SK-N-SH treated with all-trans-retinoic acid at 6 μM for 48 hours (cell line): ENCODE data around the gene PPP1R36.
A peak's percentile ranks its signal among the peaks of the same experiment; 100 is the strongest.

Source experiments
- ATAC-seq: fragments of 200-7000 bp; cut with Tn5 transposase; 3 replicates; pipeline ENCODE4 v1.9.1; 2020; ENCODE audit warnings: mild to moderate bottlenecking, moderate library complexity
- BACH2 ChIP-seq: fragments of 250-450 bp; sonication (Bioruptor Pico); IDR thresholded peaks from 2 replicates; pipeline ENCODE4 v1.9.0; 2021; ENCODE audit warnings: mild to moderate bottlenecking, borderline replicate concordance
- CSDC2 ChIP-seq: fragments of 250-450 bp; sonication (Bioruptor Pico); IDR thresholded peaks from 2 replicates; pipeline ENCODE4 v1.5.0; 2020; ENCODE audit warnings: mild to moderate bottlenecking, moderate library complexity
- ESRRG ChIP-seq: fragments of 250-450 bp; sonication (Bioruptor Pico); IDR thresholded peaks from 2 replicates; pipeline ENCODE4 v1.6.1; 2021; ENCODE audit warnings: mild to moderate bottlenecking
- ISL1 ChIP-seq: fragments of 250-450 bp; sonication (Bioruptor Pico); IDR thresholded peaks from 2 replicates; pipeline ENCODE4 v2.1.2; 2022; ENCODE audit warnings: mild to moderate bottlenecking, moderate library complexity
- OSR1 ChIP-seq: fragments of 250-450 bp; sonication (Bioruptor Pico); IDR thresholded peaks from 2 replicates; pipeline ENCODE4 v1.8.0; 2022; ENCODE audit warnings: moderate library complexity, mild to moderate bottlenecking, inconsistent platforms
- SNAI2 ChIP-seq: fragments of 250-450 bp; sonication (Bioruptor Pico); IDR thresholded peaks from 2 replicates; pipeline ENCODE4 v1.5.0; 2020; ENCODE audit warnings: mild to moderate bottlenecking, moderate library complexity
- TCF4 ChIP-seq: fragments of 250-450 bp; sonication (Bioruptor Pico); IDR thresholded peaks from 2 replicates; pipeline ENCODE4 v1.8.0; 2021; ENCODE audit warnings: mild to moderate bottlenecking, moderate library complexity, borderline replicate concordance
- TOX ChIP-seq: fragments of 250-450 bp; sonication (Bioruptor Pico); IDR thresholded peaks from 2 replicates; pipeline ENCODE4 v1.8.0; 2021; ENCODE audit warnings: mild to moderate bottlenecking, moderate library complexity, borderline replicate concordance
- ZC3H10 ChIP-seq: fragments of 250-450 bp; sonication (Bioruptor Pico); IDR thresholded peaks from 2 replicates; pipeline ENCODE4 v1.5.1; 2021; ENCODE audit warnings: mild to moderate bottlenecking, moderate library complexity
- ZFP3 ChIP-seq: fragments of 250-450 bp; sonication (Bioruptor Pico); IDR thresholded peaks from 2 replicates; pipeline ENCODE4 v1.5.0; 2020; ENCODE audit warnings: mild to moderate bottlenecking, moderate library complexity
- ZFP30 ChIP-seq: fragments of 450-650 bp; formaldehyde crosslinking; IDR thresholded peaks from 2 replicates; pipeline ENCODE4 v1.5.0; 2022; ENCODE audit warnings: mild to moderate bottlenecking, moderate library complexity
- ZNF565 ChIP-seq: fragments of 450-650 bp; formaldehyde crosslinking; conservative IDR thresholded peaks from 2 replicates; pipeline ENCODE4 v1.5.0; 2020; ENCODE audit warnings: low read depth, mild to moderate bottlenecking, moderate library complexity
- ZNF70 ChIP-seq: fragments of 450-650 bp; formaldehyde crosslinking; IDR thresholded peaks from 2 replicates; pipeline ENCODE4 v1.5.0; 2020; ENCODE audit warnings: mild to moderate bottlenecking, moderate library complexity
- ZNF8 ChIP-seq: fragments of 450-650 bp; formaldehyde crosslinking; IDR thresholded peaks from 2 replicates; pipeline ENCODE4 v1.5.0; 2020; ENCODE audit warnings: mild to moderate bottlenecking, moderate library complexity
- TF ChIP-seq, protein P1 (sequence below): fragments of 250-450 bp; sonication (Bioruptor Pico); IDR thresholded peaks from 2 replicates; pipeline ENCODE4 v1.5.1; 2021; ENCODE audit warnings: mild to moderate bottlenecking, moderate library complexity
- TF ChIP-seq, protein P2 (sequence below): fragments of 250-450 bp; sonication (Bioruptor Pico); IDR thresholded peaks from 2 replicates; pipeline ENCODE4 v1.8.0; 2021; ENCODE audit warnings: low read depth, mild to moderate bottlenecking, moderate library complexity, borderline replicate concordance
- TF ChIP-seq, protein P3 (sequence below): fragments of 250-450 bp; sonication (Bioruptor Pico); IDR thresholded peaks from 2 replicates; pipeline ENCODE4 v1.5.0; 2020; ENCODE audit warnings: mild to moderate bottlenecking, moderate library complexity
- TF ChIP-seq, protein P4 (sequence below): fragments of 250-450 bp; sonication (Bioruptor Pico); IDR thresholded peaks from 2 replicates; pipeline ENCODE4 v1.8.0; 2020; ENCODE audit warnings: mild to moderate bottlenecking, moderate library complexity, borderline replicate concordance

Gene PPP1R36

DNA sequence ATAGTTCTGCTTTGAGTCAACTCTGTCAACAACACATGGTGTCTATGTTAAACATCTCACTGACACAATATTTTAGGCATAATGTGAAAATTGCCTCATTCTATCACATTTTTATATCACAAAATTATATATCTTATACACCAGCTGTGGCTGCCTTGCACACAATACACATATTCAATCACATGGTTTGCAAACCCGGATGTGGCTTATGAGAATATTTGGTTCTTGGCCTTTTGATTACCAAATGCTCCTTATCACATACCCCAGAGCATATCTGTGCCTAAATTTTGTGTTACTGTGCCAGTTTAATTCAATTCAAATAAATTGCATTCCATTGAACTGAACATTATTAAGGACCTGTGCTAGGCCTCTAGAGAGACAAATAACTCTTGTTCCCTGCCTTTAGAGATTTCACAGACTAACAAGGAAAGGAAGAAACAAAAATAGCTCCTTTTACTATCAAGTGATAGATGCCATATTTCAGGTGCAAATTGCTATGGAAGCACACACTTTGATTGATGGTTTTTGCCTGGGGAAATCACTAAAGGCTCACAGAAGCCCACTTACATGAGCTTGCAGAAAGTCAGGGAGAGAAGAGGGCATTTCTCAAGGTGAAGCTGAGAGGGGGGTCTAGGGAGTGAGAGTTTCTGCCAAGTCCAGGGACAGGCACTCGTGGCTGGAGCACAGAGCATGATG lies 63.4 kb downstream of the PPP1R36 start:
- TF ChIP-seq BACH2 (CRISPR knock-in tag) (no peak), ISL1 (peak; percentile 38; the same call in 1 of the 2 replicates), CSDC2 (no peak)
- TF ChIP-seq, protein P1, sequence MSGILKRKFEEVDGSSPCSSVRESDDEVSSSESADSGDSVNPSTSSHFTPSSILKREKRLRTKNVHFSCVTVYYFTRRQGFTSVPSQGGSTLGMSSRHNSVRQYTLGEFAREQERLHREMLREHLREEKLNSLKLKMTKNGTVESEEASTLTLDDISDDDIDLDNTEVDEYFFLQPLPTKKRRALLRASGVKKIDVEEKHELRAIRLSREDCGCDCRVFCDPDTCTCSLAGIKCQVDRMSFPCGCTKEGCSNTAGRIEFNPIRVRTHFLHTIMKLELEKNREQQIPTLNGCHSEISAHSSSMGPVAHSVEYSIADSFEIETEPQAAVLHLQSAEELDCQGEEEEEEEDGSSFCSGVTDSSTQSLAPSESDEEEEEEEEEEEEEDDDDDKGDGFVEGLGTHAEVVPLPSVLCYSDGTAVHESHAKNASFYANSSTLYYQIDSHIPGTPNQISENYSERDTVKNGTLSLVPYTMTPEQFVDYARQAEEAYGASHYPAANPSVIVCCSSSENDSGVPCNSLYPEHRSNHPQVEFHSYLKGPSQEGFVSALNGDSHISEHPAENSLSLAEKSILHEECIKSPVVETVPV, result no peak
- ATAC-seq, result no peak

DNA sequence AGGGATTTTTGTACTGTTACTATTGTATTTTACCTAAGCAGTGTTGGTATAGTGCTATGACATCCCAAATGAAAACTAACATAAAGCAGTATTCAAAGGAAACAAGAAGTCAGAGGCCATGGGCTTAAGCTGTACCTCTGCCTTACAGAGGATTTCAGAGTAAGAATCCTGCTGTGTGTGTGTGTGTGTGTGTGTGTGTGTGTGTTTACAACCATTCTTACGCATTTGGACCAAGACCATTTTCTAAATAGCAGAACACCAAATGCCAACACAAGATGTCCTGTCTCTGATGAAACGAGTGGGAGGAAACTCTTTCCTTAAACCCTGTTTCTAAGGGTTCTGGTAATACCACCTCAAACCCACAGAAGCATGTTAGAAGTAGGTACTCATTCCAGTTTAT lies 64.4 kb downstream of the PPP1R36 start:
- TF ChIP-seq OSR1 (no peak), BACH2 (CRISPR knock-in tag) (no peak), ZC3H10 (CRISPR knock-in tag) (no peak), ZNF8 (no peak), ZFP3 (CRISPR knock-in tag) (no peak), ZNF565 (CRISPR knock-in tag) (no peak), ESRRG (CRISPR knock-in tag) (no peak)
- TF ChIP-seq, protein P2, sequence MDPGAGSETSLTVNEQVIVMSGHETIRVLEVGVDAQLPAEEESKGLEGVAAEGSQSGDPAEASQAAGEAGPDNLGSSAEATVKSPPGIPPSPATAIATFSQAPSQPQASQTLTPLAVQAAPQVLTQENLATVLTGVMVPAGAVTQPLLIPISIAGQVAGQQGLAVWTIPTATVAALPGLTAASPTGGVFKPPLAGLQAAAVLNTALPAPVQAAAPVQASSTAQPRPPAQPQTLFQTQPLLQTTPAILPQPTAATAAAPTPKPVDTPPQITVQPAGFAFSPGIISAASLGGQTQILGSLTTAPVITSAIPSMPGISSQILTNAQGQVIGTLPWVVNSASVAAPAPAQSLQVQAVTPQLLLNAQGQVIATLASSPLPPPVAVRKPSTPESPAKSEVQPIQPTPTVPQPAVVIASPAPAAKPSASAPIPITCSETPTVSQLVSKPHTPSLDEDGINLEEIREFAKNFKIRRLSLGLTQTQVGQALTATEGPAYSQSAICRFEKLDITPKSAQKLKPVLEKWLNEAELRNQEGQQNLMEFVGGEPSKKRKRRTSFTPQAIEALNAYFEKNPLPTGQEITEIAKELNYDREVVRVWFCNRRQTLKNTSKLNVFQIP (CRISPR knock-in tag), result no peak
- ATAC-seq, result no peak

DNA sequence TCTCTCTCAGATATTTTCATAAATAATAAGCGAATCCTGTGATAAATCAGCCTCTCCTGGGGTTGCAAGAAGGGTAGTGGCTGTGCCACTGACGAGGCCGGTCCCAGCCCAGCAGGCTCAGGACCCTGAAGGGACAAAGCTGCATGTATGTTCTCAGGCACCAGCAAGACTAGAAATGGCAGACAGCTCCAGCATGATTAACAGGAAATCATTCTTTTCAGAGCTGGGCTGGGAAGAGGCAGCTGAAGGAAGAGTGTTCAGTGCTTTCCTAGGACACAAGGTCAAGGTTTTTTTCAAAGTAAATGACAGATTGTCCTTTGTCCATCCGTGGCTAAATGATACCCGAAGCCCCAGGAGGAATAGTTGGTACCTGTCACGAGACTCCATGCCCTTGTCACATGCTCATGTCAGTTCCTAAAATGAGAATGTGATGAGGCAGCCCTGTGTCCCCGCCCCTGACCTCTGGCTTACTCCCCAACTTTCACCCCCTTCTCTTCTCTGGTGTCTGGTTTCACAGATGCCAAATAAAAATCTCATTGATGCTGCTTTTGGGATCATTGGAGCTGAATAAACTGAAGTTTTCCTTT lies 65.1 kb downstream of the PPP1R36 start:
- no peak for ATAC-seq
- TF ChIP-seq ZNF8 (no peak), ISL1 (no peak), BACH2 (CRISPR knock-in tag) (no peak), ZC3H10 (CRISPR knock-in tag) (no peak), ZFP30 (CRISPR knock-in tag) (no peak), TOX (CRISPR knock-in tag) (no peak), ZNF70 (CRISPR knock-in tag) (no peak), ZNF565 (CRISPR knock-in tag) (no peak)
- TF ChIP-seq, protein P1, result no peak

DNA sequence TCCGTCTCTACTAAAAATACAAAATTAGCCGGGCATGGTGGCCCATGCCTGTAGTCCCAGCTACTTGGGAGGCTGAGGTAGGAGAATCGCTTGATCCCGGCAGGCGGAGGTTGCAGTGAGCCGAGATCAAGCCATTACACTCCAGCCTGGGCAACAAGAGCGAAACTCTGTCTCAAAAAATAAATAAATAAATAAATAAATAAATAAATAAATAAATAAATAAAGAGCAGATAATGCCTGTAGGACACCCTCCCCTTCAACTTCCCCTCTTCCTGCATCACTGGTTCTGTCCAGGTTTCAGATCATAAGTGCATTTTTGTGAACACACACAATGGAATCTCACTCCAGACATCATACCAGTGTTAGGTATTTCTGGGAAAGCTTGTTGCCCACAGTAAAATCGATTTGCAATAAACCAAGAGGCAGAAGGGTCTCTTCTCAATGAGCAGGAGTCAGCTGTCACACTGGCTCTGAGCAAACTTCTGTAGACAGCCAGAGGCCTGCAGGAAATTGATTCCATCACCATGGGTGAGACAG lies 68.2 kb downstream of the PPP1R36 start:
- ATAC-seq, result peak; percentile 74

DNA sequence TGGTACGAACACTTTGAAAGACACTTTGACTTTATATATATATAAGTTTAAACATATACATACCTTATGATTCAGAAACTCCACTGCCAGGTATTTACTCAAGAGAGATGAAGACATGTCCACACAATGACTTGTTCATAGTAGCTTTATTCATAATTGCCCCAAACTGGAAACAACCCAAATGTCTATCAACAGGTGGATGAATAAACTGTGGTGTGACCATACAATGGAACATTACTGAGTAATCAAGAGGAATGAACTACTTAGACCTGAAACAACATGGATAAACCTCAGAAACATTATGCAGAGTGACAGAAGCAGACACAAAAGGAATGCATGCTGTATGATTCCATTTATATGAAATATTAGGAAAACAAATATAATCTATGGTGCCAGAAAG lies 71.1 kb downstream of the PPP1R36 start:
- no peak for ATAC-seq
- TF ChIP-seq ESRRG (CRISPR knock-in tag) (no peak), TOX (CRISPR knock-in tag) (no peak), SNAI2 (no peak), ZFP30 (CRISPR knock-in tag) (no peak), BACH2 (CRISPR knock-in tag) (no peak), ZNF8 (no peak), TCF4 (CRISPR knock-in tag) (no peak), OSR1 (no peak), ZC3H10 (CRISPR knock-in tag) (no peak), ZNF70 (CRISPR knock-in tag) (no peak)
- TF ChIP-seq, protein P3, sequence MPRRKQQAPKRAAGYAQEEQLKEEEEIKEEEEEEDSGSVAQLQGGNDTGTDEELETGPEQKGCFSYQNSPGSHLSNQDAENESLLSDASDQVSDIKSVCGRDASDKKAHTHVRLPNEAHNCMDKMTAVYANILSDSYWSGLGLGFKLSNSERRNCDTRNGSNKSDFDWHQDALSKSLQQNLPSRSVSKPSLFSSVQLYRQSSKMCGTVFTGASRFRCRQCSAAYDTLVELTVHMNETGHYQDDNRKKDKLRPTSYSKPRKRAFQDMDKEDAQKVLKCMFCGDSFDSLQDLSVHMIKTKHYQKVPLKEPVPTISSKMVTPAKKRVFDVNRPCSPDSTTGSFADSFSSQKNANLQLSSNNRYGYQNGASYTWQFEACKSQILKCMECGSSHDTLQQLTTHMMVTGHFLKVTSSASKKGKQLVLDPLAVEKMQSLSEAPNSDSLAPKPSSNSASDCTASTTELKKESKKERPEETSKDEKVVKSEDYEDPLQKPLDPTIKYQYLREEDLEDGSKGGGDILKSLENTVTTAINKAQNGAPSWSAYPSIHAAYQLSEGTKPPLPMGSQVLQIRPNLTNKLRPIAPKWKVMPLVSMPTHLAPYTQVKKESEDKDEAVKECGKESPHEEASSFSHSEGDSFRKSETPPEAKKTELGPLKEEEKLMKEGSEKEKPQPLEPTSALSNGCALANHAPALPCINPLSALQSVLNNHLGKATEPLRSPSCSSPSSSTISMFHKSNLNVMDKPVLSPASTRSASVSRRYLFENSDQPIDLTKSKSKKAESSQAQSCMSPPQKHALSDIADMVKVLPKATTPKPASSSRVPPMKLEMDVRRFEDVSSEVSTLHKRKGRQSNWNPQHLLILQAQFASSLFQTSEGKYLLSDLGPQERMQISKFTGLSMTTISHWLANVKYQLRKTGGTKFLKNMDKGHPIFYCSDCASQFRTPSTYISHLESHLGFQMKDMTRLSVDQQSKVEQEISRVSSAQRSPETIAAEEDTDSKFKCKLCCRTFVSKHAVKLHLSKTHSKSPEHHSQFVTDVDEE (CRISPR knock-in tag), result no peak
- TF ChIP-seq, protein P4, sequence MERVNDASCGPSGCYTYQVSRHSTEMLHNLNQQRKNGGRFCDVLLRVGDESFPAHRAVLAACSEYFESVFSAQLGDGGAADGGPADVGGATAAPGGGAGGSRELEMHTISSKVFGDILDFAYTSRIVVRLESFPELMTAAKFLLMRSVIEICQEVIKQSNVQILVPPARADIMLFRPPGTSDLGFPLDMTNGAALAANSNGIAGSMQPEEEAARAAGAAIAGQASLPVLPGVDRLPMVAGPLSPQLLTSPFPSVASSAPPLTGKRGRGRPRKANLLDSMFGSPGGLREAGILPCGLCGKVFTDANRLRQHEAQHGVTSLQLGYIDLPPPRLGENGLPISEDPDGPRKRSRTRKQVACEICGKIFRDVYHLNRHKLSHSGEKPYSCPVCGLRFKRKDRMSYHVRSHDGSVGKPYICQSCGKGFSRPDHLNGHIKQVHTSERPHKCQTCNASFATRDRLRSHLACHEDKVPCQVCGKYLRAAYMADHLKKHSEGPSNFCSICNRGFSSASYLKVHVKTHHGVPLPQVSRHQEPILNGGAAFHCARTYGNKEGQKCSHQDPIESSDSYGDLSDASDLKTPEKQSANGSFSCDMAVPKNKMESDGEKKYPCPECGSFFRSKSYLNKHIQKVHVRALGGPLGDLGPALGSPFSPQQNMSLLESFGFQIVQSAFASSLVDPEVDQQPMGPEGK (CRISPR knock-in tag), result no peak
